Psoas muscle (tissue), 8 donors: ENCODE results near the gene ZHX3. TPM values are rescaled to one million over a fixed set of nuclear protein-coding genes. Genes with fewer than 3 reads are reported as not detected.

ENCODE experiments used
- ATAC-seq, 4 donors: fragments of 200-7000 bp; cut with Tn5 transposase; one replicate each; pipeline ENCODE4 v1.9.1; 2020; ENCODE audit warnings: moderate library complexity in 3 of 4, mild to moderate bottlenecking in 2 of 4
- DNase-seq, 2 donors: peaks; one replicate each; pipeline ENCODE4 v3.0.0-alpha.2; 2020
- H3K27ac ChIP-seq: fragments of 200-600 bp; one replicate; pipeline ENCODE4 v1.8.0; 2022
- H3K27me3 ChIP-seq, 3 donors: fragments of 200-600 bp in 1 of 3; one replicate each; pipeline versions ENCODE4 v1.6.1 to v1.8.0; 2013 to 2022; ENCODE audit warnings: low read length in 2 of 3, mild to moderate bottlenecking in 2 of 3, moderate library complexity in 1 of 3; ENCODE audit not compliant: insufficient read depth in 3 of 3
- H3K36me3 ChIP-seq, 2 donors: fragments of 200-600 bp in 1 of 2; one replicate each; pipeline versions ENCODE4 v1.6.1 to v1.8.0; 2013 to 2022; ENCODE audit warnings: low read depth in 1 of 2, mild to moderate bottlenecking in 1 of 2, moderate library complexity in 1 of 2; ENCODE audit not compliant: insufficient read depth in 1 of 2
- H3K4me1 ChIP-seq: fragments of 200-600 bp; one replicate; pipeline ENCODE4 v1.8.0; 2022
- H3K4me3 ChIP-seq: fragments of 200-600 bp; one replicate; pipeline ENCODE4 v1.8.0; 2022; ENCODE audit warnings: mild to moderate bottlenecking
- H3K9me3 ChIP-seq: fragments of 200-600 bp; one replicate; pipeline ENCODE4 v1.8.0; 2022
- WGBS, 3 donors: extraction: QIAGEN DNeasy Blood & Tissue Kit; methylation state at CpG; one replicate each; pipeline versions ENCODE4 v1.1.6 to v1.1.7; 2013; 5-methylcytosine and 5-hydroxymethylcytosine counted together
- intact Hi-C, 2 donors: fragments of 100-400 bp; cut with DNase I; formaldehyde crosslinking; loops; one replicate each; pipeline versions ENCODE4 v1.11.0 to v1.14.2; 2022
- polyA plus RNA-seq, 3 donors: library from polyadenylated mRNA; stranded (reverse); fragments of 200-250 nt; gene quantifications; one replicate each; pipeline ENCODE4 v1.2.3, GENCODE V29; 2013
- total RNA-seq, 4 donors: library from RNA; stranded (reverse); fragmentation: NEBNext Ultra II Directional in 2 of 4; extraction: Animal tissue kit (Norgen Biotek cat#: 25700) in 2 of 4; gene quantifications; one replicate each; pipeline versions ENCODE4 v1.2.1 to v1.2.4, GENCODE V29; 2021 to 2023
- TF ChIP-seq, protein P1 (sequence below): fragments of 200-600 bp; IDR thresholded peaks from one replicate; pipeline ENCODE4 v1.8.0; 2022; ENCODE audit warnings: antibody characterized with exemption
- donor health status: healthy with polysubstance abuse.
- donor health status: DM: no; HTN: no; CAD: no; lungs with moderate emphysema.
- donor health status: Bipolar disorder and iron deficiency.
- donor health status: healthy.
- donor health status: DM: yes; HTN: yes; CAD: no.
- donor health status: DM: no; HTN: no; CAD: no.
- donor health status: DM: no; HTN: no; CAD: no.
- donor health status: DM: yes; HTN: yes; CAD: no.

ZHX3 gene
- total and polyA plus RNA-seq, 7 donors, result 7.0 to 47.7 (median 39.6) TPM

DNA sequence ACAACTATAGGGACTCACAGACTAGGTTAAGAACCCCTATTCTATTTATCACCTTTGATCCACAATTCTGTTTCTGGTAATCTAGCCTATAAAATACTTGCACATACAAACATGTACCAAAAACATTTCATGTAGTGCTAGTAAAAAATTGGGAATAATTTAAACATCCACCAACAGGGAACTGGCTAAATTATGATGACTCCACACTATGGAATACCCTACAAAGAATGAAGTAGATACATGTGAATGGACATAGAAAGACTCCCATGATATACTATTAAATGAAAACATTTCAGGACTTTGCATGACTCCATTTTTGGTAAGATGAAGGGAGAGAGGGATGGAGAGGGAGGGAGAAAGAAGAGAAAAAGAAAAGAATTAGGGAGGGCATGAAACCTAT is 58.2 kb downstream of the ZHX3 start:
- no peak for DNase-seq
- Histone ChIP-seq H3K4me1 (peaks cover 8% of the 10 kb centered on the region), H3K27me3 (no peaks in the 10 kb centered on the region), H3K27ac (no peak overlapping the region), H3K9me3 (no peaks in the 10 kb centered on the region), H3K36me3 (no peaks in the 10 kb centered on the region), H3K4me3 (no peak overlapping the region)
- ATAC-seq, result no peak
- TF ChIP-seq, protein P1, sequence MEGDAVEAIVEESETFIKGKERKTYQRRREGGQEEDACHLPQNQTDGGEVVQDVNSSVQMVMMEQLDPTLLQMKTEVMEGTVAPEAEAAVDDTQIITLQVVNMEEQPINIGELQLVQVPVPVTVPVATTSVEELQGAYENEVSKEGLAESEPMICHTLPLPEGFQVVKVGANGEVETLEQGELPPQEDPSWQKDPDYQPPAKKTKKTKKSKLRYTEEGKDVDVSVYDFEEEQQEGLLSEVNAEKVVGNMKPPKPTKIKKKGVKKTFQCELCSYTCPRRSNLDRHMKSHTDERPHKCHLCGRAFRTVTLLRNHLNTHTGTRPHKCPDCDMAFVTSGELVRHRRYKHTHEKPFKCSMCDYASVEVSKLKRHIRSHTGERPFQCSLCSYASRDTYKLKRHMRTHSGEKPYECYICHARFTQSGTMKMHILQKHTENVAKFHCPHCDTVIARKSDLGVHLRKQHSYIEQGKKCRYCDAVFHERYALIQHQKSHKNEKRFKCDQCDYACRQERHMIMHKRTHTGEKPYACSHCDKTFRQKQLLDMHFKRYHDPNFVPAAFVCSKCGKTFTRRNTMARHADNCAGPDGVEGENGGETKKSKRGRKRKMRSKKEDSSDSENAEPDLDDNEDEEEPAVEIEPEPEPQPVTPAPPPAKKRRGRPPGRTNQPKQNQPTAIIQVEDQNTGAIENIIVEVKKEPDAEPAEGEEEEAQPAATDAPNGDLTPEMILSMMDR, result no peak
- intact Hi-C loops, result no loop called here

DNA sequence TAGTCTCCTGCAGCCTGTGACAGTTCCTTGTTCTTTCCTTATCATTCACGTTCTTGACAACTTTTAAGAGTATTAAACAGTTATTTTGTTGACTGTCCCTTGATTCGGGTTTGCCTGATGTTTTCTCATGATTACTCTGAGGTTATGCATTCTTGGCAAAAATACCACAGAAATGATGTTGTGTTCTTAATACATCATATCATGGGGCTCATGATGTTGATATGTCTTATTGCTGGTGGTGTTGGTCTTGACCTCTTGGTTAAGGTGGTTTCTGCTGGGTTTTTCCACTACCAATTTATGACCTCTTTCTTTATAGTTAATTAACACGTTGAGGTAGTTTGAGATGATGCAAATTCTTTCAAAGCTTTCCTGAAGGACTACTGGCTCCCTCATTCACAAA is 59.1 kb downstream of the ZHX3 start:
- WGBS, 3 donors, result 82 to 85% (median 84%) methylated on average over 3 of the region's 3 CpGs
- intact Hi-C loops, result no loop called here
- TF ChIP-seq, protein P1, result no peak
- H3K4me3 ChIP-seq, result no peak overlapping the region
- DNase-seq, result no peak
- H3K9me3 ChIP-seq, result no peaks in the 10 kb centered on the region
- no peaks in the 10 kb centered on the region for H3K27me3 ChIP-seq
- no peaks in the 10 kb centered on the region for H3K36me3 ChIP-seq
- no peak overlapping the region for H3K27ac ChIP-seq
- ATAC-seq, result no peak
- H3K4me1 ChIP-seq, result peaks cover 8% of the 10 kb centered on the region

DNA sequence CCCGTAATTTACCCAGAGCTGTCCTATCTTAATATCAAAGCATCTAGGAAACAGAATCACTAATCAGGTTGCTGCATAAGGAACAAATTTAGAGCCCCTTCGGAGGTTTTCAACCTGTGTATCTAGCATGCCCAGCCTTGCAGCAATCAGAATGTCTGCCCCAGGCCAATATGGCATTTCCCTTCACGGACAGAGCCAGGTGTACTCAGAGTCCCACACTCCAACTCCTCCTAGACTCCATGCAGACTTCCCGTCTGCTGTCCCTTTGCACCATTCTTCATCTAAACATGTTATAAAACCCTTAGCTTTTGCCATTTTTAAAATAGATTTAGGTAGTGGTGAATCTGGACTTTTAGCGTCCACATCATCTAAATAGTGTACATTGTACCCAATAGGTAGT is 61.0 kb downstream of the ZHX3 start:
- TF ChIP-seq, protein P1, result no peak
- DNase-seq (no peak), ATAC-seq (no peak)
- Histone ChIP-seq H3K36me3 (no peaks in the 10 kb centered on the region), H3K27me3 (no peaks in the 10 kb centered on the region), H3K27ac (no peak overlapping the region), H3K4me3 (no peak overlapping the region), H3K9me3 (no peaks in the 10 kb centered on the region), H3K4me1 (peaks cover 8% of the 10 kb centered on the region)
- 87 to 97% (median 96%) methylated on average over 5 of the region's 5 CpGs for WGBS, 3 donors
- intact Hi-C loops, result no loop called here

DNA sequence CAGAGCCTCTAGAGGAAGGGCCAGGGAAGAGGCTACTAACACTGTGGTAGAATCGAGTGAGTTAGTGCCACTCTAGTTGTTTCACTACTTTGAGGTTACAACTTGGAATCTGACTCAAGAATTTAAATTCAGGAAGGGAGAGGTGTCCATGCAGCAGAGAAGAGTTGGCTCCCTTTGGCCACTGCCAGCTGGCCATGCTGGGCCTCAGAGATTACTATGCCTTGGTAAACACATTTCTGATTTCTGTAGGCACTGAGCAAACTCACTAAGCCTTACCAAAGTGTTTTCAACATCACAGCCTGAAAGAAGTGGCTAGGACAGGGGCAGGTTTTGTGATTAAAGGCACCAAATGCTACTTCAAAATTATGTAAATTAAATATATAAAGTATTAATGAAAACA is 61.9 kb downstream of the ZHX3 start:
- ATAC-seq (no peak), DNase-seq (no peak)
- H3K27ac ChIP-seq, result no peak overlapping the region
- H3K4me3 ChIP-seq, result no peak overlapping the region
- no peaks in the 10 kb centered on the region for H3K36me3 ChIP-seq
- H3K9me3 ChIP-seq, result no peaks in the 10 kb centered on the region
- WGBS, 3 donors, result 94 to 95% (median 94%) methylated on average over 1 of the region's 1 CpG
- TF ChIP-seq, protein P1, result no peak
- intact Hi-C loops, result no loop called here
- peaks cover 3% of the 10 kb centered on the region for H3K4me1 ChIP-seq
- H3K27me3 ChIP-seq, result no peaks in the 10 kb centered on the region
